NCI-H345 treated with DMSO at 0.1 percent for 48 hours (cell line): Measurements from ENCODE around the gene C1D.

Experiments
- DNase-seq: peaks from one replicate; lab custom pipeline; 2025; ENCODE audit not compliant: unreplicated experiment; lab: John Stamatoyannopoulos, UW

The C1D gene

GRCh38 chr2:68059784-68060525, 2.8 kb downstream of the C1D start:
- no peak for DNase-seq

- DNase-seq, result no peak
These were observed 5.0 kb downstream of the C1D start for GRCh38 chr2:68057658-68058396.

- DNase-seq, result no peak
These were observed 9.9 kb downstream of the C1D start for GRCh38 chr2:68052717-68053422.

DNA sequence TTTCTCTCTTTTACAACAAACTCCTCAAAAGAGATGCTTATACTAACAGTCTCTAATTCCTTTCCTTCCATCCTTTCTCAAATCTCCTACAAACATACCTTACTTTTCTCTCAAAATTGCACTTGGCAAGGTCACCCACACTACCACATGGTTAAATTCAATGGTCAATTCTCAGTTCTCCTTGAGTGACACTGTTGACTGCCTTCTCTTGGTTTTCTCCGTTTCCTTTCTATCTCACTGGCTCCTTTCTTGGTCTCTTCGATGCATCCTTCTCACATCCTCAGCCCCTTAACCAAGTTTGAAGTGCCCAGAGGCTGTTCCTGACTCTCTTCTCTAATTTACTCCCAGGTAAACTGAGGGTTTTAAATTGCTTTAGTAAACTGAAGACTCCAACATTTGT, 12.5 kb downstream of the C1D start:
- DNase-seq, result no peak

GRCh38 chr2:68046642-68047240, 16.1 kb downstream of the C1D start:
- no peak for DNase-seq

GRCh38 chr2:68046224-68046623, 16.6 kb downstream of the C1D start:
- no peak for DNase-seq

GRCh38 chr2:68045342-68045741, 17.5 kb downstream of the C1D start:
- no peak for DNase-seq

DNA sequence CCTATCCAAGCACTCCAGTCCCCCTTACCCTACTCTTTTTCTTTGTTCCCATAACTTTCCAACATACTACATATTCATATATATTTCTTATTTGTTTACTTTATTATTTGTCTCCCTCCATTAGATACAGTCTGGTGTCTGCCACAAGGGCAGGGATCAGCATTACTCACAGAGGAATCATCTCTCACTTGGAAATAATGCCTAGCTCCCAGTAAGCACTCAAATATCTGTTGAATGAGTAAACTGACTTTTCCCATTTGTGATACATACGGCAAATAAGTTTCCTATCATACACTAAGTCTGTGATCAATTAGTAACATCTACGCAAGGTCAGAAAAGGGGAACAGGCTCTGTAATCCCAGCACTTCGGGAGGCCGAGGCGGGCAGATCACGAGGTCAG, 18.7 kb downstream of the C1D start:
- DNase-seq, result no peak

GRCh38 chr2:68043695-68044094, 19.1 kb downstream of the C1D start:
- DNase-seq, result no peak

GRCh38 chr2:68043032-68043431, 19.8 kb downstream of the C1D start:
- no peak for DNase-seq

DNA sequence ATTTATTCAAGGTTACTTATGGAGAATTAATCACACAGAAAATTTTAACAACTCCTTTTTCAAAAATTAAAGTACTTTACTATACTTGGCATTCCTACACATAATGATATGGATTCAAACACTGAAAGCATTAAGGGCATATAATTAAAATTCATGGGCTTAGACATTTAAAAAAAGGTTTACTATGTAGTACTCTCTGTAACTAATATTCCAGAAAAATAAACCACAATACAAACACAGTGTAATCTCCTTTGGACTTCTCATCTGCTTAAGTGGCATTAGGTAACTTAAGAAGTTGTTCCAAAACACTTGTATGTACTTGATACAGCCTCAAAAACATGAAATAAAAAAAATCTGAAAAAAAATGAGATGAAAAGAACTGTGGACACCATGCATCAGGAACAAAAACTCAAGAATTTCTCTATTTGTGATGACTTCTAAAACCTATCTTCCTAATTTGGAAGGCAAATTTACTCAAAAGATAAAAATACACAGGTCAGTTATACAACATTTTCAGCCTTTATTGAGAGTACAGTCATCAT, 21.0 kb downstream of the C1D start:
- DNase-seq, result no peak

- DNase-seq, result no peak
These were observed 22.7 kb downstream of the C1D start for GRCh38 chr2:68040078-68040477.

DNA sequence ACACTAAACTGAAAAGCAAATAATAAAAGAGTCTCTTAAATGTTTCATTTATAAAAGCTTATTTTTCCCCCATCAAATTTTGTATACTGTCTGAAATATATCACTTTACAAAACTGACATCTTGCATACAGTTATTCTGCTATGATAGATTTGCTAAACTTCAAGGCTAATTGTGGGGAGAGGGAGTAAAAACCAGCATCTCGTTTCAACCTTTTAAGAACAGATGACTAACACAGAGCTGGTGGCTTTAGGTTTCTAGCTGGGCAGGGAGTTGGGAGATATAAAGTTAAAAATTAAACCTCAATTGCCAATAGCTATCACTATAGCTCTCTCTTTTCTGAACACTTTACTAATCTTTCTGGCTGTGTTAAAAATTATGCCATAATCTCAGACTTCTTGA, 23.5 kb downstream of the C1D start:
- no peak for DNase-seq

DNA sequence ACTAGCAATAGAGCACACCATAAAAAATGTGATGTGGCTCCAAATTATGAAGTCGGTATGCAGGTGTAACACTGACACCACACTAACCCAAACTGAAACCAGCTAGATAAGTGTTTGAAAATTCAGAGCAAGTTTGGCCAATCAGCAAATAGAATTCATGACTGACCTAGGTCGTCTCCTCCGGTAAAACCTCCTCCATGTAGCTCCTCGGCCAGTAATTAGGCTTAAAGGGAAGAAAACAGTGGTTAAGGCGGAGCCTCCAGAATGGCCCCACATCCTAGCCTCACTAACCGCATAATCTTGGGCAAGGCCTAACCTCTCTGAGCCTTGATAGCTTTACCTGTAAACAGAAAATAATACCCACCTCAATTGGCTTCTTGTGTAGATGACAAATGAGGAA, 30.1 kb downstream of the C1D start:
- no peak for DNase-seq

- peak; percentile 41 for DNase-seq
These were observed 31.2 kb downstream of the C1D start for GRCh38 chr2:68031542-68032160.

DNA sequence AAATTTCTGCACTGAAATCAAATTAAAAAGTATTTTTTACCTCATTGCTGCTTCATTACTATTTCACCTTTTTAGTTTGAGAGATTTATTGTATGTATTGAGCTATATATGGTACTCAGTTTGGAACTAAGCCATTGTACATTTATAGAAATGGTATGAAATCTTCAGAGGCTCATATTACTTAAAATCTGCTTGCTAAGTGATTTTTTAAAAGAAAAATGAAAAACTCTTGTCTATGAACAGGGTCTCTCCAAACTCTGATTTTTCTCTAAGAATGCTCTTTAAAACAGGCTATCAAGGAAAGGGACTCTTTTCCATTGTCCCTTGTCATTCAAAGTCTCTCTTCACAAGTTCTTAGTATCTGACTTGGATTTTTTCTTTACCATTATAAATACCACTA, 31.8 kb downstream of the C1D start:
- DNase-seq, result no peak

DNA sequence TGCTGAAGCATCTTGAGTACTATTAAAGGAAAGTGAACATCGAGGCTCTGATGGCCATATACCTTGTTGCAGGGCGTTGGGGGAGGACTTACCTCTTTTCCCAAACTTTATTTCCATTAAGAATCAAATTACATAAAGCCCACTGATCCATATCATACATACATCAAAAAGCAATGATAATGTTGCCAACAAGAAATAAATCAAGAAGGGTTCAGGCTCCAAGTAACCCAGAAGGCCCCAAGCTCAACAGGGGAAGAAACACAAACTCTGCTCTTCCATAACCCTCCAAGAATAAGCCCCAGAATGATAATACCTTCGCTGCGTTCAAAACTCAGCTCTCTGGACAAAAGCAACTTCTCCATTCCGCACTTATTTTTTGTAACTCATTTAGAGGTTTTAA, 32.3 kb downstream of the C1D start:
- DNase-seq, result no peak

- no peak for DNase-seq
These were observed 34.8 kb downstream of the C1D start for GRCh38 chr2:68027959-68028358.

GRCh38 chr2:68024450-68024849, 38.4 kb downstream of the C1D start:
- no peak for DNase-seq

DNA sequence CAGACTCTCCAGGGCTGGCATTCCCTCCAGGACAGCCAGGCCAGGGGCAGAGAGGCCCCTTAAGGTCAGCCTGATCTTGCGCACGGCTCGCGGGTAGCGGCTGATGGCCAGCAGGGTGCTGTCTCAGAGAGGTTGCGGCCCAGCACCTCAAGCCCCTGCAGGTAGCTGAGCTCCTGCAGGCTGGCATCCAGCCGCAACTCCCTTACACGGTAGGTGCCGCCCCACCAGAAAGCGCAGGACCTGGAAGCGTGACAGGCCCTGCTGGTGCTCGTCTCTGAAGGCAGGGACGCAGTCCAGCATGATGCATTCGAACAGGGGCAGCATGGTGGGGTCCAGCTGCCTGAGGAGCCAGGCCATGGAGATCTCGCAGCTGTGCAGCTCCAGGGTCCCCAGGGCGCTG, 38.9 kb downstream of the C1D start:
- no peak for DNase-seq

DNA sequence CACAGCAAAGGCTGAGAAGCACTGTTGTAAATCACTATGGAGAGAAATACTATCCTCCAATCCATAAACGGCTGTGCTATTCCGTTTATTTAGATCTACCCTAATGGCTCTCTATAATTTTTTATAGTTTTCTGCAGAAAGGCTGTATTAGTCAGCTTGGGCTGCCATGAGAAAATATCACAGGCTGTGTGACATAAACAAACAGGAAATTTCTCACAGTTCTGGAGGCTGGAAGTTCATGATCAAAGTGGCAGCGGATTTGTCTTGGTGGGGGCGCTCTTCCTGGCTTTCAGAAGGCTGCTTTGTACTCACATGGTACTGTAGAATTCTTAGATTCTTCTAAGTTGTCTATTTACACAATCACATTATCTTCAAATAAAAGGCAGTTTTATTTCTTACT, 44.1 kb downstream of the C1D start:
- DNase-seq, result no peak
